Lower leg skin (tissue), 4 donors: Measurements from ENCODE around the gene TTC12. TPM values are rescaled to one million over a fixed set of nuclear protein-coding genes. Genes with fewer than 3 reads are reported as not detected.

Source experiments
- DNase-seq, 2 donors: peaks; one replicate each; pipeline ENCODE4 v3.0.0-alpha.2; 2019; ENCODE audit warnings: low spot score in 2 of 2
- H3K4me3 ChIP-seq: fragments of 200-600 bp; sonication (generic); 2 replicates; pipeline ENCODE4 v1.5.1; 2017; ENCODE audit warnings: mild to moderate bottlenecking, low read depth; ENCODE audit not compliant: poor library complexity, severe bottlenecking
- CTCF ChIP-seq, 3 donors: fragments of 450-650 bp; IDR thresholded peaks; one replicate each; pipeline ENCODE4 v1.5.1; 2016; ENCODE audit warnings: antibody characterized with exemption in 3 of 3, mild to moderate bottlenecking in 3 of 3, moderate library complexity in 2 of 3
- POLR2A ChIP-seq, 2 donors: fragments of 450-650 bp; IDR thresholded peaks; one replicate each; pipeline ENCODE4 v1.6.1; 2016 to 2017; ENCODE audit warnings: antibody characterized with exemption in 2 of 2, mild to moderate bottlenecking in 1 of 2, moderate library complexity in 1 of 2
- WGBS, 2 donors: methylation state at CpG; one replicate each; pipeline ENCODE4 v1.1.5; 2018; 5-methylcytosine and 5-hydroxymethylcytosine counted together
- intact Hi-C: fragments of 100-400 bp; cut with DNase I; formaldehyde crosslinking; loops from one replicate; pipeline ENCODE4 v1.15.0; 2023; ENCODE audit warnings: low total_unique reads
- total RNA-seq, 4 donors: library from RNA; depleted of rRNA; stranded (reverse); fragments of >200 nt; gene quantifications; one replicate each; pipeline ENCODE4 v1.1.0, GENCODE V29; 2016

Gene TTC12
- total RNA-seq: 10 to 100 TPM; 14.5 to 48.2 (median 21.9) TPM

GRCh38 chr11:113314389-113315301, at the start of gene TTC12:
TSS of gene TTC12 (plus strand) at chr11:113314583. CDS start at chr11:113316258, 1,675 bp downstream.
- DNase-seq: peak; percentile 90 to 98
- intact Hi-C loops: no loop called here
- 21 to 22% methylated on average over 44 to 49 of the region's 64 CpGs for WGBS, 2 donors
- no peak for TF ChIP-seq CTCF (IDR thresholded peaks at IDR 0.05)
- no peak for TF ChIP-seq POLR2A (IDR thresholded peaks at IDR 0.05)
- peak within 1 kb of the TSS; percentile 57 for H3K4me3 ChIP-seq

DNA sequence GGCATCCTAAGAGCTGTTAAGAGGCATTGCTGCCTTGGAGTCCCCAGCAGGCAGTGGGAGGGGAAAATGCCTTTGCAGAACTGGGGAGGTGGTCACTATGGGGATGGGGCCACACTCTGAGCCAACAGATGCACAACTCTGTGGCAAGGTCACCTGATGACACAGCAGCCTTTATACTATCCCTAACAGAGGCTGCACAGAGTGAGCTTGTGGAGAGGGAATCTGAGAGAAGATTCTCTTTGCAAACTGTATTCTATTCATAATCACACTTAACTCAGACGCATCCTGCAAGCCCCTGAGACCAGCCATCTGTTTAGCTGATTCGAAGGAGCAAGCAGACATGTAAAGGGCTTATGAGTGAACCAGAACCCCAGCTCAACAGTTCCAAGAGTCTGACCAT, 49.0 kb upstream of the TTC12 start:
- DNase-seq: peak in 1 of 2 donors; percentile 12
- intact Hi-C loops: no loop called here
- no peak overlapping the region for H3K4me3 ChIP-seq
- WGBS, 2 donors: 68 to 76% methylated on average over 2 of the region's 2 CpGs
- TF ChIP-seq POLR2A (IDR thresholded peaks at IDR 0.05): no peak
- TF ChIP-seq CTCF (IDR thresholded peaks at IDR 0.05): no peak

DNA sequence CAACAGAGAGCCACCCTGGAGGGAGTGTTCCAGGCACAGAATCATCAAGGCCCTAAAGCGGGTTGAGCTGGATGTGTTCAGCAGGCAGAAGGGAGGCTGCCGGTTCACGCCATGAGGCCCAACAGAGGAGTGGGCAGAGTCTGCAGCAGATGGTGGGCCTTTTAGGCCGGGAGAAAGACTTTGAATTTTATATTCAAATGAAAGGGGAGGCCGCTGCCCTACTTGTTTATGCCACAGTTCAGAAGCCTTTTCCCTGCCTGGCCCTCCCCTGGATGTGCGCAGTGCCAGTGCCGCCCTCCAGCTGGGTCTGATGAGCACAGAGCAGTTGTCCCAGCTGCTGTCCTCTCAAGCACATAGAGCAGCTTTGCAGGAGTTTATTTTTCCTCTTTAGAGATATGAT, 46.9 kb upstream of the TTC12 start:
- WGBS, 2 donors: 85 to 94% methylated on average over 7 of the region's 7 CpGs
- TF ChIP-seq POLR2A (IDR thresholded peaks at IDR 0.05): no peak
- TF ChIP-seq CTCF (IDR thresholded peaks at IDR 0.05): no peak
- DNase-seq: peak in 1 of 2 donors; percentile 78
- no peak overlapping the region for H3K4me3 ChIP-seq
- intact Hi-C loops: no loop called here

GRCh38 chr11:113269096-113269495, 45.3 kb upstream of the TTC12 start:
- H3K4me3 ChIP-seq: no peak overlapping the region
- WGBS, 2 donors: 94 to 100% methylated on average over 2 of the region's 2 CpGs
- intact Hi-C loops: no loop called here
- no peak for TF ChIP-seq CTCF (IDR thresholded peaks at IDR 0.05)
- TF ChIP-seq POLR2A (IDR thresholded peaks at IDR 0.05): no peak
- peak in 1 of 2 donors; percentile 57 for DNase-seq

- WGBS, 2 donors: 84 to 85% methylated on average over 5 of the region's 5 CpGs
- intact Hi-C loops: no loop called here
- TF ChIP-seq CTCF (IDR thresholded peaks at IDR 0.05): no peak
- no peak for TF ChIP-seq POLR2A (IDR thresholded peaks at IDR 0.05)
- no peak overlapping the region for H3K4me3 ChIP-seq
- no peak for DNase-seq
Measured at GRCh38 chr11:113269636-113270035, 44.7 kb upstream of the TTC12 start.
